T47D (cell line): ENCODE data around the gene BCL2L14.

Experiments
- DNase-seq, 2 experiments: peaks; one replicate each; pipeline versions ENCODE4 v3.0.0 to v3.0.0-alpha.2; 2011 to 2012; ENCODE audit warnings: low read depth in 1 of 2, low spot score in 1 of 2
- JUND ChIP-seq: IDR thresholded peaks from 2 replicates; pipeline ENCODE4 v1.6.1; 2012; ENCODE audit warnings: low read depth
- in situ Hi-C: cut with HindIII; loops from 2 replicates; pipeline ENCODE4 v1.10.0; 2016; ENCODE audit warnings: low sequenced_read_pairs, low pct_unique_long_range_greater_than_20kb

The BCL2L14 gene

DNA sequence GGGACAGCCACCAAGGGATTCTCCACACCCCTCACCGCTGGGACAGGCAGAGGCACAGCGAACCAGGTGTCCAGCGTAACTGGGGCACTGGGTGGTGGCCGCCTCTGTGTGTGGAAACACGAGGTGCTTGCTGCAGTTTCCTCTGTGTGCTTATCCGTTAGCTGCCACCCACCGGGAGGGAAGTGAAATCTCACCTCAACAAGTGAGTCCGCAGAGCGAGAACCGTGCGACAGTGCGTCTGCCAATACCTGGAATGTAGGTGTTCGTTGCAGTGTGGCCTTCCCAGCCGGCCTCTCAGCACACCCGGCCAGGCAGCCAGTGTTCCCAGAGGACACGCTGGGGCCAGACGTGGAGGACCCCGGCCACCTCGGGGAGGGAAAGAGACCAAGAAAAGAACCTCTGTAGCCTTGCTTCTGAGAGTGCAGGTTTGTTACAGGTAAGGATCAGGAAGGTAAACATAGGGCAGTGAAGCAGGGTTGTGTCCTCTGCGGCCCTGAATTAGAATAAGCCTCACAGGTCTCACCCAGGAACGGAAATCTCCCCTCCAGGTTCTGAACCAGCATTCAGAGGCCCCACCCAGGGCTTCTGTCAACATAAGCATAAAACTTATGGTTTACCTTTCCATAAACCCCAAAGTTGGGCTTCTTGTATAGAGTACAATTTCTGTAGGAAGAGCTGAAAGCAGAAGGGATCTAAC, 1.5 kb downstream of the BCL2L14 start:
- no peak for DNase-seq
- in situ Hi-C loops, result no loop called here
- no peak for TF ChIP-seq JUND

GRCh38 chr12:12079291-12079690, 8.6 kb downstream of the BCL2L14 start:
- TF ChIP-seq JUND, result no peak
- no peak for DNase-seq
- in situ Hi-C loops, result no loop called here

- TF ChIP-seq JUND, result no peak
- peak in 1 of 2 experiments; percentile 45 for DNase-seq
- in situ Hi-C loops, result no loop called here
Observed at GRCh38 chr12:12081836-12082497, 11.2 kb downstream of the BCL2L14 start.

DNA sequence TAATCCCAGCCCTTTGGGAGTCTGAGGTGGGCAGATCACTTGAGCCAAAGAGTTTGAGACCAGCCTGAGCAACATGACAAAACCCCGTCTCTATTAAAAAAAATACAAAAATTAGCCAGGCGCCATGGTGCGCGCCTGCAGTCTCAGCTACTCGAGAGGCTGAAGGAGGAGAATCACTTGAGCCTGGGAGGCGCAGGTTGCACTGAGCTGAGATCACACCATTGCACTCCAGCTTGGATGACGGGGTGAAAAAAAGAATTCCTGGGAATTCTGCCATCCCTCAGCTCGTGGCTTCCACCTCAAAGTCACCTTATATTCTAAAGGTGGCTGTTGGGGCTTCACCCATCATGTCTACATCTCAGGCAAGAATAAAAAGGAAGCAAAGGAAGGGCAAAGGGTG, 12.9 kb downstream of the BCL2L14 start:
- TF ChIP-seq JUND, result no peak
- no peak for DNase-seq
- in situ Hi-C loops, result no loop called here

- DNase-seq, result no peak
- in situ Hi-C loops, result no loop called here
- TF ChIP-seq JUND, result no peak
Observed at GRCh38 chr12:12086362-12086761, 15.6 kb downstream of the BCL2L14 start.

- no peak for DNase-seq
- no peak for TF ChIP-seq JUND
- in situ Hi-C loops, result no loop called here
Observed at GRCh38 chr12:12086973-12087692, 16.4 kb downstream of the BCL2L14 start.

DNA sequence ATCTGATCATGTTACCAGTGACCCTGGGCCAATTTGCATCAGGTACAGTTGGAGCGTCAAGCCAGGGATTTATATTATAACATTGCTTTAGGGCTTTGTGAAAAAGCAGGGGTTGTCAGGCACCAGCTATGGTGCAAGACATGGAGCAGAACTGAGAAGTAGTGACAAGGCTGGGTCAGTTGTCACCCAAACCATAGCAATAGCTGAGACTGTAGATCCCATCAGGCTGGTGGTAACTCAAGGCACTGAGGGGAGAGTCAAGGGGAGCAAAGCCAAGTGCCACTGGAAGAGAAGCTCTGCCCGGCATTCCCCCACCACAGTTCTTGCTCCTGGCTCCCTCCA, 16.9 kb downstream of the BCL2L14 start:
- no peak for DNase-seq
- TF ChIP-seq JUND, result no peak
- in situ Hi-C loops, result no loop called here

DNA sequence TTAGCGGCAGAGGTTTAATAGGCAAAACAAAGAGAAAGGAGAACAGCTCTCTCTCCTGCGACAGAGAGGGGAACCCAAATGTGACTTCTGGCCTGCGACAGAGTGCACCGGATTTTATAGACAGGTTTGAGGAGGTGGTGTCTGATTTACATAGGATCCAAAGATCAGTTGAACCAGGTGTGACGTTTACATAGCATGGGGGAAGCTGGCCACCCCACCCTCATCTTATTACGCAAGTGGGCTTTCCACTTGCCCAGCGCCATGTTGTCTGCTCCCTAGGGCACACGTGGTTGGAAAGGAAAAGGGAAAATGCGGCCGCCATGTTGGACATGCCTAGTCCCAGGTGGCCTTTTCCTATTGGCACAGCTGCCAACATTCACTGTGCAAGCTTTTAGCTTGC, 17.4 kb downstream of the BCL2L14 start:
- TF ChIP-seq JUND, result no peak
- in situ Hi-C loops, result no loop called here
- DNase-seq, result no peak

GRCh38 chr12:12088761-12089160, 18.0 kb downstream of the BCL2L14 start:
- no peak for TF ChIP-seq JUND
- in situ Hi-C loops, result no loop called here
- no peak for DNase-seq

- in situ Hi-C loops, result no loop called here
- no peak for DNase-seq
- no peak for TF ChIP-seq JUND
Observed at GRCh38 chr12:12091071-12091470, 20.3 kb downstream of the BCL2L14 start.

- DNase-seq, result peak in 1 of 2 experiments; percentile 0
- no peak for TF ChIP-seq JUND
- in situ Hi-C loops, result no loop called here
Observed at GRCh38 chr12:12091977-12092663, 21.4 kb downstream of the BCL2L14 start.

DNA sequence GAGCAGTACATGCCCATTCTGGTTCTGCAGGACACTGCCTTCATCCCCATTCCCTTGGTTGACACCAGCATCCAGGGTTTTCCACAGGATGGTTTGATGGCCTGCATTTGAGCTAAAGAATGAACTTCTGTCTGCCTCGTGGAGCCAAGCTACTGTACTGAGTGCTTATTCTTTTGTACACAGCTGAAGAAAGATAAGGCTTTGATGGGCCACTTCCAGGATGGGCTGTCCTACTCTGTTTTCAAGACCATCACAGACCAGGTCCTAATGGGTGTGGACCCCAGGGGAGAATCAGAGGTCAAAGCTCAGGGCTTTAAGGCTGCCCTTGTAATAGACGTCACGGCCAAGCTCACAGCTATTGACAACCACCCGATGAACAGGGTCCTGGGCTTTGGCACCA, 23.7 kb downstream of the BCL2L14 start:
- in situ Hi-C loops, result no loop called here
- DNase-seq, result no peak
- no peak for TF ChIP-seq JUND

- in situ Hi-C loops, result no loop called here
- TF ChIP-seq JUND, result no peak
- DNase-seq, result peak in 1 of 2 experiments; percentile 41
Observed at GRCh38 chr12:12095021-12095420, 24.3 kb downstream of the BCL2L14 start.
